ENCODE results near the gene TMEM130.
A peak's percentile ranks its signal among the peaks of the same experiment; 100 is the strongest.

Gene TMEM130

DNA sequence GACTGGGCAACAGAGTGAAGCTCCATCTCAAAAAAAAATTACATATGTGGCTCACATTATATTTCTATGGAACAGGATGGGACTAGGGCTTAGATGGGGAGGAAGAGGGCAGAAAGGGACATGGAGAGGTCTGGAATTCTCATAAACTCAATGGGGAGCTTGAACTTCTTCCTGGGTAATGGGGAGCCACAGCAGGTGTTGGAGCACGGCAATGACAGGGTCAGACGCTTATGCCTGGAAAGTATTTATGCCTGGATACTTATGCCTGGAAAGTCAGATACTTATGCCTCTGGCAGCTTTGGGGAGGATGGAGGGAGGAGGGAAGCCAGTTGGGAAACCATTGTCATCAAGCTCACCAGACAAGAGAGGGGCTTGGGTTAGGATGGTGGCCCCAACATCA lies 36.8 kb downstream of the TMEM130 start:
- Histone ChIP-seq H3K36me3 (replicated peaks; ENCODE audit: insufficient read depth, low read length) (no peaks in the 10 kb centered on the region), H3K79me2 (ENCODE audit: low read length) (no peaks in the 10 kb centered on the region)
- DNase-seq = no peak

DNA sequence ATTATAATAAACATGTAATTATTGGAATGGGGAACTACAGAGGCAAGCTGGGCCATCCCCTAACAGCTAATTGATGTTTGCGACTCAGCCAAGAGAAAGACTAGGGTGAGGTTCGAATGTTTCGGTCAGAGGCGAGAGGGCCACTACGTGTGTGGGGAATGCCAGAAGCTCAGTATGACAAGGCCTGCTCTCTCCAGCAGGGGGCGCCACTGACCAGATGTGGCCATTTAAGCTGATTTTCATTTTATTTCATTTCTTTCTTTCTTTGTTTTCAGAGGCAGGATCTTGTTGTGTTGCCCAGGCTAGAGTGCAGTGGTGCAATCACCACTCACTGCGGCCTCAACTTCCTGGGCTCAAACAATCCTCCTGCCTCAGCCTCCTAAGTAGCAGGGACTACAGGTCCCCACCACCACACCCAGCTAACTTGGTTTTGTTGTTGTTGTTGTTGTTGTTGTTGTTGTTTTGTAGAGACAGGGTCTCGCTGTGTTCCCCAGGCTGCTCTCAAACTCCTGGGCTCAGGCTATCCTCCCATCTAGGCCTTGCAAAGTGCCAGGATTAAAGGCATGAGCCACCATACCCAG lies 38.1 kb downstream of the TMEM130 start:
- Histone ChIP-seq H3K79me2 (ENCODE audit: low read length) (no peaks in the 10 kb centered on the region), H3F3A (ENCODE audit: insufficient read depth, low read length) (no peaks in the 10 kb centered on the region), H3K9me2 (replicated peaks; ENCODE audit: insufficient read depth, low read length) (no peaks in the 10 kb centered on the region), H3K4me1 (ENCODE audit: low read length) (no peaks in the 10 kb centered on the region), H3K4me3 (ENCODE audit: low read length) (no peak overlapping the region), H3K27me3 (replicated peaks; ENCODE audit: insufficient read depth, low read length) (no peaks in the 10 kb centered on the region), H3K9me3 (replicated peaks; ENCODE audit: insufficient read depth, low read length) (no peaks in the 10 kb centered on the region), H3K4me2 (ENCODE audit: low read depth, low read length) (no peak overlapping the region), H3K36me3 (replicated peaks; ENCODE audit: insufficient read depth, low read length) (no peaks in the 10 kb centered on the region), H3K9ac (ENCODE audit: low read length) (no peak overlapping the region), H2AFZ (ENCODE audit: low read length) (no peak overlapping the region), H3K27ac (ENCODE audit: low read length) (no peak overlapping the region), H4K20me1 (ENCODE audit: insufficient read depth, low read length) (no peaks in the 10 kb centered on the region)
- no peak for DNase-seq
- TF ChIP-seq, protein P1, sequence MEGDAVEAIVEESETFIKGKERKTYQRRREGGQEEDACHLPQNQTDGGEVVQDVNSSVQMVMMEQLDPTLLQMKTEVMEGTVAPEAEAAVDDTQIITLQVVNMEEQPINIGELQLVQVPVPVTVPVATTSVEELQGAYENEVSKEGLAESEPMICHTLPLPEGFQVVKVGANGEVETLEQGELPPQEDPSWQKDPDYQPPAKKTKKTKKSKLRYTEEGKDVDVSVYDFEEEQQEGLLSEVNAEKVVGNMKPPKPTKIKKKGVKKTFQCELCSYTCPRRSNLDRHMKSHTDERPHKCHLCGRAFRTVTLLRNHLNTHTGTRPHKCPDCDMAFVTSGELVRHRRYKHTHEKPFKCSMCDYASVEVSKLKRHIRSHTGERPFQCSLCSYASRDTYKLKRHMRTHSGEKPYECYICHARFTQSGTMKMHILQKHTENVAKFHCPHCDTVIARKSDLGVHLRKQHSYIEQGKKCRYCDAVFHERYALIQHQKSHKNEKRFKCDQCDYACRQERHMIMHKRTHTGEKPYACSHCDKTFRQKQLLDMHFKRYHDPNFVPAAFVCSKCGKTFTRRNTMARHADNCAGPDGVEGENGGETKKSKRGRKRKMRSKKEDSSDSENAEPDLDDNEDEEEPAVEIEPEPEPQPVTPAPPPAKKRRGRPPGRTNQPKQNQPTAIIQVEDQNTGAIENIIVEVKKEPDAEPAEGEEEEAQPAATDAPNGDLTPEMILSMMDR (IDR thresholded peaks at IDR 0.05; ENCODE audit: low read length) = peak; percentile 50
- TF ChIP-seq EZH2phosphoT487 (IDR thresholded peaks at IDR 0.05; ENCODE audit: low read length) = no peak

More for the DNA sequence above, 36.8 kb downstream of the TMEM130 start:
- Histone ChIP-seq H3F3A (ENCODE audit: insufficient read depth, low read length) (no peaks in the 10 kb centered on the region), H3K4me3 (ENCODE audit: low read length) (no peak overlapping the region), H2AFZ (ENCODE audit: low read length) (no peak overlapping the region), H3K4me2 (ENCODE audit: low read depth, low read length) (no peak overlapping the region), H3K9me3 (replicated peaks; ENCODE audit: insufficient read depth, low read length) (no peaks in the 10 kb centered on the region), H3K9ac (ENCODE audit: low read length) (no peak overlapping the region), H3K27me3 (replicated peaks; ENCODE audit: insufficient read depth, low read length) (no peaks in the 10 kb centered on the region), H4K20me1 (ENCODE audit: insufficient read depth, low read length) (no peaks in the 10 kb centered on the region), H3K9me2 (replicated peaks; ENCODE audit: insufficient read depth, low read length) (no peaks in the 10 kb centered on the region), H3K27ac (ENCODE audit: low read length) (no peak overlapping the region), H3K4me1 (ENCODE audit: low read length) (no peaks in the 10 kb centered on the region)
- TF ChIP-seq EZH2 (optimal IDR thresholded peaks at IDR 0.05; ENCODE audit: low read depth, low read length) (no peak), EZH2phosphoT487 (IDR thresholded peaks at IDR 0.05; ENCODE audit: low read length) (no peak)
- TF ChIP-seq, protein P1 (IDR thresholded peaks at IDR 0.05; ENCODE audit: low read length) = no peak

DNA sequence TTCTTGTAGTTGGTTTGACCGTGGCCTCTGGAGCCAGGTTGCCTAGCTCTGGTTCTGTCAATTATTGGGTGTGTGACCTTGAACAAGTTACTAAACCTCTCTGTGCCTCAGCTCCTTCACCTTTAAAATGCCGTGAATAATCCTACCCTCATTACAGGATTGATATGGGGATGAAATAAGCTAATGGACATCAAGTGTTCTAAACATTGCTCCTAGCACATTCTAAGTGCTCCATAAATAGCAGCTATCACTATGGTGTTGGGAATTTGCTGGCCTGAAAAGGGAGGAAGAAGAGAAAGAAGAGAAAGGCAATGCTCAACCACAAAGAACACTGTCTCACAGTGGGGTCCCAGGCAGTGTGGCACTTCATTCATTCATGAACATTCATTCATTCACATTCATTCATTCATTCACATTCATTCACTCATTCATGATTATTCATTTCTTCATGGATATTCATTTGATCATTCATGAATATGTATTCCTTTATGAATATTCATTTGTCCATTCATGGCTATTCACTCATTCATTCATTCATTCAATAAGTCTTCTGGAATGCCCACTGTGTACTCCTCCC lies 38.8 kb downstream of the TMEM130 start:
- Histone ChIP-seq H3K27ac (ENCODE audit: low read length) (no peak overlapping the region), H3K36me3 (replicated peaks; ENCODE audit: insufficient read depth, low read length) (no peaks in the 10 kb centered on the region), H3K27me3 (replicated peaks; ENCODE audit: insufficient read depth, low read length) (0 out of 2 replicates have a peak, but pooled peaks cover 3% of the 10 kb centered on the region), H4K20me1 (ENCODE audit: insufficient read depth, low read length) (no peaks in the 10 kb centered on the region), H3K4me1 (ENCODE audit: low read length) (no peaks in the 10 kb centered on the region), H2AFZ (ENCODE audit: low read length) (no peak overlapping the region), H3K9ac (ENCODE audit: low read length) (no peak overlapping the region), H3K9me3 (replicated peaks; ENCODE audit: insufficient read depth, low read length) (no peaks in the 10 kb centered on the region), H3K4me3 (ENCODE audit: low read length) (no peak overlapping the region), H3K79me2 (ENCODE audit: low read length) (no peaks in the 10 kb centered on the region), H3K9me2 (replicated peaks; ENCODE audit: insufficient read depth, low read length) (no peaks in the 10 kb centered on the region), H3F3A (ENCODE audit: insufficient read depth, low read length) (no peaks in the 10 kb centered on the region), H3K4me2 (ENCODE audit: low read depth, low read length) (no peak overlapping the region)
- DNase-seq = no peak
- TF ChIP-seq EZH2 (optimal IDR thresholded peaks at IDR 0.05; ENCODE audit: low read depth, low read length) (no peak), EZH2phosphoT487 (IDR thresholded peaks at IDR 0.05; ENCODE audit: low read length) (no peak)
- TF ChIP-seq, protein P1 (IDR thresholded peaks at IDR 0.05; ENCODE audit: low read length) = no peak

Measured in MM.1S (cell line).